ENCODE results near the gene ETF1.

Gene ETF1

GRCh38 chr5:138506370-138507306 is 36.4 kb downstream of the ETF1 start:
- no peak overlapping the region for H3K4me3 ChIP-seq (replicated peaks; ENCODE audit: low read depth, low read length)
- no peak for DNase-seq (ENCODE audit: extremely low read depth, low read depth)
- TF ChIP-seq, protein P1, sequence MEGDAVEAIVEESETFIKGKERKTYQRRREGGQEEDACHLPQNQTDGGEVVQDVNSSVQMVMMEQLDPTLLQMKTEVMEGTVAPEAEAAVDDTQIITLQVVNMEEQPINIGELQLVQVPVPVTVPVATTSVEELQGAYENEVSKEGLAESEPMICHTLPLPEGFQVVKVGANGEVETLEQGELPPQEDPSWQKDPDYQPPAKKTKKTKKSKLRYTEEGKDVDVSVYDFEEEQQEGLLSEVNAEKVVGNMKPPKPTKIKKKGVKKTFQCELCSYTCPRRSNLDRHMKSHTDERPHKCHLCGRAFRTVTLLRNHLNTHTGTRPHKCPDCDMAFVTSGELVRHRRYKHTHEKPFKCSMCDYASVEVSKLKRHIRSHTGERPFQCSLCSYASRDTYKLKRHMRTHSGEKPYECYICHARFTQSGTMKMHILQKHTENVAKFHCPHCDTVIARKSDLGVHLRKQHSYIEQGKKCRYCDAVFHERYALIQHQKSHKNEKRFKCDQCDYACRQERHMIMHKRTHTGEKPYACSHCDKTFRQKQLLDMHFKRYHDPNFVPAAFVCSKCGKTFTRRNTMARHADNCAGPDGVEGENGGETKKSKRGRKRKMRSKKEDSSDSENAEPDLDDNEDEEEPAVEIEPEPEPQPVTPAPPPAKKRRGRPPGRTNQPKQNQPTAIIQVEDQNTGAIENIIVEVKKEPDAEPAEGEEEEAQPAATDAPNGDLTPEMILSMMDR (IDR thresholded peaks at IDR 0.05; ENCODE audit: low read depth, low read length, missing control alignments): no peak

DNA sequence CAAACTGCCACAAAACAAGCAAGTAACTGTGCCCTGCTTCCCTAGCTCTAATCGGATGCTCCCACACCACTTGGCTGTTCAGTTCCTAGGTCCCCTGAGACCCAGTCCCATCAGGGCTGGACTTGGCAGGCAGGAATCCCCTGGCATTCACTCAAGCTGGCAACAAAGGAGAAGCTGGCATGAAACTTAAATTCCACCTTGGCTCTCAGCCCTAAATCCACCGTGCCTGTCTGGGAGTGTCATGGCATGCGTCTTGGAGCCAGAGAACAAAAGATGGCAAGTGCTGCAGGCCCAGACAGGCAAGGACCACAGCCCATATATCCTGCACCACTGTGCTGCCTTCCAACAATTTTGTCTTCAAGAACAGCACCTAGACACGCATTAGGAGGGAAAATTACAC is 38.2 kb downstream of the ETF1 start:
- no peak for DNase-seq (ENCODE audit: extremely low read depth, low read depth)
- TF ChIP-seq, protein P1 (IDR thresholded peaks at IDR 0.05; ENCODE audit: low read depth, low read length, missing control alignments): no peak
- H3K4me3 ChIP-seq (replicated peaks; ENCODE audit: low read depth, low read length): no peak overlapping the region

- DNase-seq (ENCODE audit: extremely low read depth, low read depth): peak; percentile 49
Observed at GRCh38 chr5:138503487-138504270, 39.4 kb downstream of the ETF1 start.

GRCh38 chr5:138502521-138502920 is 40.5 kb downstream of the ETF1 start:
- DNase-seq (ENCODE audit: extremely low read depth, low read depth): no peak
- no peak overlapping the region for H3K4me3 ChIP-seq (replicated peaks; ENCODE audit: low read depth, low read length)
- TF ChIP-seq, protein P1 (IDR thresholded peaks at IDR 0.05; ENCODE audit: low read depth, low read length, missing control alignments): no peak

More at GRCh38 chr5:138503487-138504270, 39.4 kb downstream of the ETF1 start:
- TF ChIP-seq, protein P1 (IDR thresholded peaks at IDR 0.05; ENCODE audit: low read depth, low read length, missing control alignments): peak; percentile 84
- no peak overlapping the region for H3K4me3 ChIP-seq (replicated peaks; ENCODE audit: low read depth, low read length)

DNA sequence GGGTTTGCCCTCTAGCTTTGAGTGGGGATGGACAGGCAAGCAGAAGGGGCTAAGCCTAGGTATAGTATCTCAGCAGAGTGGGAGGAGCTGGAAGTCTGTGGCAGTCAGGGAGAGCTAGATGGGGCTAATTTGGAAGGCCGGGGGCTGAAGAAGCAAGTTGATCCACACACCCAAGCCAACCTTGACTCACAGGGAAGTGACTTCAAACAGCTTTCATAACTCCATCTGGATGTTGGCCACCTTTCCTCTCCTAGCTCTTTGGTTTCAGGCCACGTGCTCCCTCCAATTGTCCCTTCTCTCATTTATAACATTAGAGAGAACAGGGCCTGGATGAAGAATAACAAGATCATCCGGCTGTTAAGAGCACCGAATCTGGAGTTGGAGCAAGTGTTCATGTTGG is 40.9 kb downstream of the ETF1 start:
- TF ChIP-seq, protein P1 (IDR thresholded peaks at IDR 0.05; ENCODE audit: low read depth, low read length, missing control alignments): no peak
- H3K4me3 ChIP-seq (replicated peaks; ENCODE audit: low read depth, low read length): no peak overlapping the region

DNA sequence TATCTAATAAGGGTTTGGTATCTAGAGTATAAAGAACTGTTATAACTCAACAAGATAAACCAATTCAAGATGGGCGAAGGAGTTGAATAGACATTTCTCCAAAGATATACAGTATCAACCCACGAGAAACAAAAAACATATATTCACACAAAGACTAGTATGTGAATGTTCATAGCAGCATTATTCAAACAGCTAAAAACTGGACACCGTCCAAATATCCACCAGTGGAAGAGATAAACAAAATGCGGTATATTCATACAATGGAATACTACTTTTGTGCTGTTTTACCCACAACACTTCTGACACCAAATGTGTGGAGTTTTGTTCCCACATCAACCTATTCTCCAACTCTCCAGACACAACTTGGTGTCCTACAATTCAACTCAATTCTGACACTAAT is 44.7 kb downstream of the ETF1 start:
- DNase-seq (ENCODE audit: extremely low read depth, low read depth): no peak
- H3K4me3 ChIP-seq (replicated peaks; ENCODE audit: low read depth, low read length): no peak overlapping the region
- TF ChIP-seq, protein P1 (IDR thresholded peaks at IDR 0.05; ENCODE audit: low read depth, low read length, missing control alignments): no peak

More for the DNA sequence above, 40.9 kb downstream of the ETF1 start:
- DNase-seq (ENCODE audit: extremely low read depth, low read depth): no peak

Measured in HFF-Myc (cell line).